Measurements from ENCODE around the gene TMEM250. TPM values are rescaled to one million over a fixed set of nuclear protein-coding genes. Genes with fewer than 3 reads are reported as not detected.
A peak's percentile ranks its signal among the peaks of the same experiment; 100 is the strongest.
"Not testable (repeated sequence)": the region's sequence is repeated elsewhere in the genome, so short reads cannot be mapped to it uniquely, and the experiment has no call there.

The TMEM250 gene
- total RNA-seq, 2 experiments from 2014 or later, result 24.4 to 25.9 TPM

GRCh38 chr9:136103651-136104487 is 14.8 kb downstream of the TMEM250 start:
- Mint-ChIP-seq H3K4me3 (no peak overlapping the region), H3K4me1 (ENCODE audit: low read depth) (peaks cover 34% of the 10 kb centered on the region), H3K9me3 (no peaks in the 10 kb centered on the region), H3K27ac (no peak overlapping the region), H3K27me3 (no peaks in the 10 kb centered on the region), H3K36me3 (ENCODE audit: low read depth) (peaks cover 4% of the 10 kb centered on the region)
- ATAC-seq (no peak), DNase-seq (no peak)
- TF ChIP-seq CTCF (IDR thresholded peaks at IDR 0.05), result no peak
- CTCF ChIA-PET, result interaction anchor here (1.2 kb wide), 1 partner anchor 19 kb away, joined by 3 read pairs; no protein-coding TSS in a partner anchor
- intact Hi-C loops (cut with micrococcal nuclease), result no loop called here
- POLR2A ChIA-PET, result interaction anchor here (0.8 kb wide), 1 partner anchor 10 kb away, joined by 4 read pairs; no protein-coding TSS in a partner anchor

DNA sequence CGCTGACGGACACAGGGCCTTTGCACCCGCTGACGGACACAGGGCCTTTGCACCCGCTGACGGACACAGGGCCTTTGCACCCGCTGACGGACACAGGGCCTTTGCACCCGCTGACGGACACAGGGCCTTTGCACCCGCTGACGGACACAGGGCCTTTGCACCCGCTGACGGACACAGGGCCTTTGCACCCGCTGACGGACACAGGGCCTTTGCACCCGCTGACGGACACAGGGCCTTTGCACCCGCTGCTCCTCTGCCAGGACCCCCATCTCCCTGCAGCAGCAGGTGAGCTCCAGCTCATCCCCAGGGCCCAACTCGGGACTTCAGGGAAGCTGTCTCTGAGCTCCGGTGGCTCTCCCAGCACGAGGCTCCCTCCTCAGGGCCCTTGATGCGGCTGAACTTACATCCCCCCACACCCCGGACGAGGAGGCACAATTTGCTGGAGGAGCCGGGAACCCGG is 17.0 kb downstream of the TMEM250 start:
- H3K36me3 Mint-ChIP-seq (ENCODE audit: low read depth); H3K9me3 Mint-ChIP-seq; DNase-seq; ATAC-seq; H3K27me3 Mint-ChIP-seq; H3K27ac Mint-ChIP-seq; H3K4me3 Mint-ChIP-seq; CTCF ChIA-PET; intact Hi-C loops (cut with micrococcal nuclease): not testable (repeated sequence)
- POLR2A ChIA-PET, result interaction anchor here (1.6 kb wide), 1 partner anchor 11 kb away, joined by 5 read pairs; no protein-coding TSS in a partner anchor
- H3K4me1 Mint-ChIP-seq (ENCODE audit: low read depth), result peaks cover 18% of the 10 kb centered on the region

- intact Hi-C loops (cut with micrococcal nuclease), result no loop called here
- Mint-ChIP-seq H3K4me1 (ENCODE audit: low read depth) (peaks cover 13% of the 10 kb centered on the region), H3K36me3 (ENCODE audit: low read depth) (no peaks in the 10 kb centered on the region), H3K9me3 (no peaks in the 10 kb centered on the region), H3K4me3 (no peak overlapping the region), H3K27ac (no peak overlapping the region), H3K27me3 (no peaks in the 10 kb centered on the region)
- DNase-seq, result peak; percentile 31
- ChIA-PET CTCF (no interaction called here), POLR2A (interaction anchor here (0.5 to 1.6 kb wide), 2 partner anchors 10 to 12 kb away, joined by 3 to 5 read pairs; no protein-coding TSS in a partner anchor)
- TF ChIP-seq CTCF (IDR thresholded peaks at IDR 0.05), result no peak
- no peak for ATAC-seq
Measured at GRCh38 chr9:136100700-136101614, 17.7 kb downstream of the TMEM250 start.

- H3K36me3 Mint-ChIP-seq (ENCODE audit: low read depth), result no peaks in the 10 kb centered on the region
- H3K27ac Mint-ChIP-seq, result no peak overlapping the region
- no peak for ATAC-seq
- DNase-seq, result no peak
- peaks cover 6% of the 10 kb centered on the region for H3K4me1 Mint-ChIP-seq (ENCODE audit: low read depth)
- ChIA-PET CTCF (no interaction called here), POLR2A (no interaction called here)
- no peaks in the 10 kb centered on the region for H3K27me3 Mint-ChIP-seq
- intact Hi-C loops (cut with micrococcal nuclease), result no loop called here
- no peak for TF ChIP-seq CTCF (IDR thresholded peaks at IDR 0.05)
- no peaks in the 10 kb centered on the region for H3K9me3 Mint-ChIP-seq
- no peak overlapping the region for H3K4me3 Mint-ChIP-seq
Measured at GRCh38 chr9:136099542-136099941, 19.1 kb downstream of the TMEM250 start.

- Mint-ChIP-seq H3K36me3 (ENCODE audit: low read depth) (no peaks in the 10 kb centered on the region), H3K9me3 (no peaks in the 10 kb centered on the region)
- intact Hi-C loops (cut with micrococcal nuclease), result no loop called here
Measured at GRCh38 chr9:136098844-136099243, 19.8 kb downstream of the TMEM250 start.

More at GRCh38 chr9:136098844-136099243, 19.8 kb downstream of the TMEM250 start:
- H3K4me3 Mint-ChIP-seq, result peak overlapping the region; percentile 14
- TF ChIP-seq CTCF (IDR thresholded peaks at IDR 0.05), result no peak
- peaks cover 6% of the 10 kb centered on the region for H3K4me1 Mint-ChIP-seq (ENCODE audit: low read depth)
- POLR2A ChIA-PET, result interaction anchor here (5.8 kb wide), 1 partner anchor 9 kb away, joined by 51 read pairs; no protein-coding TSS in a partner anchor
- DNase-seq (peak; percentile 43), ATAC-seq (peak; percentile 29)
- no peak overlapping the region for H3K27ac Mint-ChIP-seq
- CTCF ChIA-PET, result no interaction called here
- no peaks in the 10 kb centered on the region for H3K27me3 Mint-ChIP-seq
